Measurements from ENCODE around the gene FOXD3.

DNA sequence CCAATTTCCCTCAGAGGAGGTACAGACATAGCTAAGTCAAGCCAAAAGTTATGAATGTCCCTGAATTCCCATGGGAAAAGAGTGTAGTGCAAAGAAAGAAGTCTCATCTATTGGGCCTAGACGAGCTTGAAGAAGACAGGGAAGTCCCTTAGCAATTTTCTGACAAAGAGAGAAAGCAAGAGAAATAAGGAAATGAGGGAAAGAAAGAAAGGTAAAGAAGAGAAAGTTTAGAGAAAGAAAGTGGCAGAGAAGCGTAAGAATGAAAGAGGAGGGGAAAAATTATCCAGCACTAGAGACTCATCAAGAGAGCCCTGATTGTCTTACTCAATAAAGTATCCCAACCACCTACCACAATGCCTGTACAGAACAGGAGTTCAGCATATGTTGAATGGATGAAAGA is 40.6 kb upstream of the FOXD3 start:
- TF ChIP-seq, protein P1, sequence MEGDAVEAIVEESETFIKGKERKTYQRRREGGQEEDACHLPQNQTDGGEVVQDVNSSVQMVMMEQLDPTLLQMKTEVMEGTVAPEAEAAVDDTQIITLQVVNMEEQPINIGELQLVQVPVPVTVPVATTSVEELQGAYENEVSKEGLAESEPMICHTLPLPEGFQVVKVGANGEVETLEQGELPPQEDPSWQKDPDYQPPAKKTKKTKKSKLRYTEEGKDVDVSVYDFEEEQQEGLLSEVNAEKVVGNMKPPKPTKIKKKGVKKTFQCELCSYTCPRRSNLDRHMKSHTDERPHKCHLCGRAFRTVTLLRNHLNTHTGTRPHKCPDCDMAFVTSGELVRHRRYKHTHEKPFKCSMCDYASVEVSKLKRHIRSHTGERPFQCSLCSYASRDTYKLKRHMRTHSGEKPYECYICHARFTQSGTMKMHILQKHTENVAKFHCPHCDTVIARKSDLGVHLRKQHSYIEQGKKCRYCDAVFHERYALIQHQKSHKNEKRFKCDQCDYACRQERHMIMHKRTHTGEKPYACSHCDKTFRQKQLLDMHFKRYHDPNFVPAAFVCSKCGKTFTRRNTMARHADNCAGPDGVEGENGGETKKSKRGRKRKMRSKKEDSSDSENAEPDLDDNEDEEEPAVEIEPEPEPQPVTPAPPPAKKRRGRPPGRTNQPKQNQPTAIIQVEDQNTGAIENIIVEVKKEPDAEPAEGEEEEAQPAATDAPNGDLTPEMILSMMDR (IDR thresholded peaks at IDR 0.05; ENCODE audit: low read length) = no peak
- TF ChIP-seq EZH2 (optimal IDR thresholded peaks at IDR 0.05; ENCODE audit: low read depth, low read length) (no peak), EZH2phosphoT487 (IDR thresholded peaks at IDR 0.05; ENCODE audit: low read length) (no peak)

All from MM.1S (cell line).